ENCODE data around the gene IFITM2.
"Not testable (repeated sequence)": the region's sequence is repeated elsewhere in the genome, so short reads cannot be mapped to it uniquely, and the experiment has no call there.

The IFITM2 gene

DNA sequence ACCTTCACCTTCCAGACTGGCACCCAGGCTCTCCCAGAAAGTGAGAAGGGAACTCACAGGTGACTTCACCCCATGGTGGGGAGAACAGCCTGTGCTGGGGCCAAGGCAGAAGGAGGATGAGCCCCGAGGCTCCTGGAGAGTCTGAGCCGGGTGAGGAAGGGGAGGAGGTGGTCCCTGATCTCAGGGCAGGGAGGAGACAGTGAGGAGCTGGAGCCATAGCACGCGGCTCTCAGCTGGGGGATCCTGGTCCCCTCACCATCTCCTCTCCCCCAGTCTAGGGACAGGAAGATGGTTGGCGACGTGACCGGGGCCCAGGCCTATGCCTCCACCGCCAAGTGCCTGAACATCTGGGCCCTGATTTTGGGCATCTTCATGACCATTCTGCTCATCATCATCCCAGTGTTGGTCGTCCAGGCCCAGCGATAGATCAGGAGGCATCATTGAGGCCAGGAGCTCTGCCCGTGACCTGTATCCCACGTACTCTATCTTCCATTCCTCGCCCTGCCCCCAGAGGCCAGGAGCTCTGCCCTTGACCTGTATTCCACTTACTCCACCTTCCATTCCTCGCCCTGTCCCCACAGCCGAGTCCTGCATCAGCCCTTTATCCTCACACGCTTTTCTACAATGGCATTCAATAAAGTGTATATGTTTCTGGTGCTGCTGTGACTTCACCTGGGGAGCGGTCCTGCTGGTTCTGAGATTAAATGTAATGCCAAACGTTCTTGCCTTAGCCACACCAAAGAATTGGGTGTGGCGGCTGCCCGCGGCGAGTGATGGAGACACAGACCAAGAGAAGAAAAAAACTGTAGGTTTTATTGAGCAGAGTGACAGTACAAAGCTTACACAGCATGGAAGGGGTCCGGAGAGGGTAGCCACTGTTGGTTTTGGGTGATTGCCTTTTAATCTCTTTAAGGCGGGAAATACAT is 1.4 kb downstream of the IFITM2 start:
- DNase-seq (ENCODE audit: low read depth): not testable (repeated sequence)

GRCh38 chr11:309979-310572 is 2.5 kb downstream of the IFITM2 start:
- not testable (repeated sequence) for DNase-seq (ENCODE audit: low read depth)

GRCh38 chr11:311013-311748 is 3.6 kb downstream of the IFITM2 start:
- not testable (repeated sequence) for DNase-seq (ENCODE audit: low read depth)

DNA sequence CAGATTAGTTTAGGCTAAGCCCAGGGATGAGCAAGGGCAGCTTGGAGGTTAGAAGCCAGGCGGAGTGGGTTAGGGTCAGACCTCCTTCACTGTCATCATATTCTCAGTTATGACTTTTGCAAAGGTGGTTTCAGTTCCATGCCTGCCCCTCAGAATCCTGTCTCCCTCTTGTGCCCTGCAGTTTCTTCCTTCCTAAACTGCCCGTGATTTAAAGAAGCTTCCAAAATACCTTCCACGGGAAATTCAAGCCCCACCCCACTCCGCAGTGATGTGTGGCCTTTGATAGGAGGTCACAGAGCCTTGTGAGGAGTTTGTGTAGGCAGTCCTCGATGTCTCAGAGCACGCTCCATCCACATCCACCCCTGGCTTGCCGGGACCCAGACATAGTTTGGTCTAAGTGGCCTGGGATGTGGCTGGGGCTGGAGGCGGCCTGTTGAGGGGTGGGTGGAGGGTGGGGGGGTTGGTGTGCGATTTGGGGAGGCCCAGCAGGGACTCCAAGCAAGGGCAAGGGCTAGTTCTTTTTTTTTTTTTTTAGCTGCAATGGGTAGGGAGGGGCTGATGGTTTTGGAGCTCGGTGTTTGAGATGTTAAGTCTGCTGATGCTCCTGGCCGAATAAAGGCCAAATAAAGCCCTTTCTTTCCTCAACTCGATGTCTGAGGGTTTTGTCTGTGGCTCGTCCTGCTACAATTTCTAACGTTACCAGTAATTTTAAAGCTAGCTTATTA is 4.6 kb downstream of the IFITM2 start:
- DNase-seq (ENCODE audit: low read depth): no peak

- DNase-seq (ENCODE audit: low read depth): no peak
Measured at GRCh38 chr11:313304-313786, 5.7 kb downstream of the IFITM2 start.

GRCh38 chr11:313787-314553 is 6.4 kb downstream of the IFITM2 start, which contains the start of gene IFITM1:
TSS of gene IFITM1 (plus strand) at chr11:314040. CDS start at chr11:314171, 131 bp downstream.
- DNase-seq (ENCODE audit: low read depth): no peak

GRCh38 chr11:314554-314875 is 6.9 kb downstream of the IFITM2 start:
- not testable (repeated sequence) for DNase-seq (ENCODE audit: low read depth)

- no peak for DNase-seq (ENCODE audit: low read depth)
Measured at GRCh38 chr11:315051-315481, 7.5 kb downstream of the IFITM2 start.

DNA sequence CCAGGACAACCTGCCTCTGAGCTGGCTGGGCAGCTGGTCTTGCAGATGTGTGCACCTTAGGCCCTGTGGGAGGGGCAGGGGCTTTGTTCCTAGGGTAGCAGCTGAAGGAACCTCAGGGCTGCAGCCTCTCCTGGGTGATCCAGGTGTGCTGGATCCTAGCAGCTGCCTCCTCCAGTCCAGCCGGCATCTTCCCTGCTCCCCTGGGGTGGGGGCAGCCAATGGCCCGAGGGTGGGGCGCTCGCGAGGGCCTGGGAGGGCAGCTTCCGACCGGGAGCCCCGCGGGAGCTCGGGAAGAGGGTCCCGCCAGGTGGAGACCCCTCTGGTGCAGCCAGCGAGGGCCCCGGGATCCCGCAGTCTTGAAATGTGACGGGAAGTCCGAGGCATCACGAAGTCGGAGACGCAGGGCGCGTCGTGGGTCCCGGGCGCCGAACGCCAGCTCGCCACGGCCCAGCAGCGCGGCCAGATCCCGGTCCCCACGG is 7.9 kb downstream of the IFITM2 start:
- DNase-seq (ENCODE audit: low read depth): no peak

DNA sequence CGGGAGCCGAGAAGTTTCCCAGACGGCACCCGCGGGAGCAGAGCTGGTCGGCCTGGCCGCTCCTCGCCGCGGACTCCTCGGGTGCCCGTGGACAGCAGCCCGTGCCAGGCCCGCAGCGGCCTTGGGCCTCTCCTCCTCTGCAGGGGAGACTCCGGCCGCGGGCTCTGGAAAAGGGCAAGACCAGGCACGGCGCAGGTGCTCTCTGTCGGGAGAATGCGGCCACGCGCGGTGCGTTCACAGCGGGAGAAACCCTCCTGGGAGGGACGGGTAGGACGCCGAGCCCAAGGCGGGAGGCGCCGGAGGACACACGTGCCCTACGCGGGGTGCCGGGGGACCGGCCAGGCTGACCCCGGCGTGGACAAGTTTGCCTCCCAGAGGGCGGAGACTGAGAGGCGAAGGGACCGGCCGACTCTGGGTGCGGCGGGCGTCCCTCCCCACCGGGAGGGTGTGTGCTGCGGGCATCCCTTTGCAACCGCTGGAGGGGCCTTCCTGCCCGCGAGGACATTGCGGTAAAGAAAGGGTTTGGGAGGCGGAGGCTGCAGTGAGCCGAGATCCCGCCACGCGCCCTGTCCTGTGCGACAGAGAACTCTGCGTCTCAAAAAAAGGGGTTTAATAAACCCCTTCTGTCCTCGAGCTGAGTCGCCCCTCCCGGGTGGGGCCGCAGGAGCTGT is 8.6 kb downstream of the IFITM2 start:
- DNase-seq (ENCODE audit: low read depth): no peak

DNA sequence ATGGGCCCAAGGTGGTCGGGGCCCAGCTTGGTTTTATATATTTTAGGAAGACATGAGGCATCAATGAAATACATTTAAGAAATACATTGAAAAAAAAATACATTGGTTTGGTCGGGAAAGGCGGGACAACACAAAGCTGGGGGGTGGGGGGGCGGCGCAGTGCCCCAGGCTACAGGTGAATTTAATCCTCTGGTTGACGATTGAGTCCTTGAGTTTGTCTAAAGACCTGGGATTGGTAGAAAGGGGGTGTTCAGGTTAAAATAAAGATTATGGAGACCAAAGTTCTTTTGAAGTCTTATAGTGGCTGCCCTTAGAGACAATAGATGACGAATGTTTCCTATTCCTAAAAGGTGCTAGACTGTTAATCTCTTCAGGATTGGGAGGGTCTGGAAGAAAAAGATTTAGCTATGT is 9.3 kb downstream of the IFITM2 start:
- no peak for DNase-seq (ENCODE audit: low read depth)

DNA sequence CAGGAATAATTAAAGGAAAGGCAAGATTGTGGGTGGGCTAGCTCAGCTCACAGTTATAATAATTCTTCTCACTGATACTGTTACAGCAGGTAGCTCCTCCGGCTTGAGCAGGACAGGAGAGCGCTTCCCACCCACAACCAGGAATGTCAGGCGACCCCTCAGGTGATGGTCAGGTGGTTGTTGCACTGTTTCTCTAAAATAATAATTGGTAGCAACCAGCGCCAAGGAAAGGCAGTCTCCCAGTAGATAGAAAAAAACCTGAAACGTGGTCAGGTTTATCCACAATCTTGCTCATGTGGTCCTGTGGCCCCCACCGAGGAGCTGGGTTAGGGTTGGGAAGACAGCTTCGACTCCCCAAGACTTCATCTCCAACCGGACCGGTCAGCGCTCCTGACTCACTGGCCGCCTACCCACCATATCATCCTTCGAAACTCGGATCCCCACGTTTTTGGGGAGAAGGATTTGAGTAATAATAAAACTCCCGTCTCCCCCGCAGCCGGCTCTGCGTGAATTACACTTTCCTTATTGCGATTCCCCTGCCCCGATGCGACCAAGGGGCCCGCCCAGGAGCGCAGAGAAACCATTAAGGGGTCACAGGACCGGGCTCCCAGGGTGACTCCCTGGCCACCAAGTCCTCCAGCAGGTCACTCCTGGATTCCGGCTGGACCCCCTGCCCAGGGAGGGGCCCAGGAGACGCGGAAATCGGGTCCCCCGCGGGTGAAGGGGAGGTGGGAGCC is 10.2 kb downstream of the IFITM2 start:
- not testable (repeated sequence) for DNase-seq (ENCODE audit: low read depth)

DNA sequence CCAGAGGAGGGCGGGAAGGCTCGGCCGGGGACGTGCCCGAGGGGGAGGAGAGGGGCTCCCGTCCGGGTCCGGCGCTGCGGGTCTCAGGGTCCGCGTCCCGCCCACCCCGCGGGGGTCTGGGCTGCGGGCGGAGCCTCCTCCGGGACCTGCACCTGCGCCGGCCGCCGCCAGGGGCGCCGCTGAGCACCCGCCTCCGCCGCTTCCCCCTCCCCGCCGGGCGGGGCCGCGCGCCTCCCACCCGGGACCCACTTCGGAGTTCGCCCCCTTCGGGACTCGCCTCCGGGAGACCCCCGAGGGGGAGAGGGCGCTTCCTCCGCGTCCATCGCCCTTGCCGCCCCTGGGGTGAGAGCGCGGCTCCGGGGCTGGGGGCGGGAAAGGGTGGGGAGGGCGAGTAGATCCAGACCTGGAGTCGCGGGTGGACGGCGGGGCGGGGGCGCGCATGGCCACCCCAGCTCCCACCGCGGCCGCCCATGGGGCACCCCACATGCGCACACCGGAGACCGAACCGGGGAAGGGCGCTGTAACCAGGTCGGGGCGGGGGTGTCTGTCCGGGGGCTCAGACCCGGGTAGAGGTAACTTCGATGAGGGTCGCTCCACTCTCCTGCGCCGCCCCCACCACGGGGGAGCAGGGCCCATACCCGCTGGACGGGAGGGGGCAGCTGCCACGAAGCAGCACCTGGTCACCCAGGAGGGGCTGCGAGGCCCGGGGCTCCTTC is 10.9 kb downstream of the IFITM2 start:
- not testable (repeated sequence) for DNase-seq (ENCODE audit: low read depth)

DNA sequence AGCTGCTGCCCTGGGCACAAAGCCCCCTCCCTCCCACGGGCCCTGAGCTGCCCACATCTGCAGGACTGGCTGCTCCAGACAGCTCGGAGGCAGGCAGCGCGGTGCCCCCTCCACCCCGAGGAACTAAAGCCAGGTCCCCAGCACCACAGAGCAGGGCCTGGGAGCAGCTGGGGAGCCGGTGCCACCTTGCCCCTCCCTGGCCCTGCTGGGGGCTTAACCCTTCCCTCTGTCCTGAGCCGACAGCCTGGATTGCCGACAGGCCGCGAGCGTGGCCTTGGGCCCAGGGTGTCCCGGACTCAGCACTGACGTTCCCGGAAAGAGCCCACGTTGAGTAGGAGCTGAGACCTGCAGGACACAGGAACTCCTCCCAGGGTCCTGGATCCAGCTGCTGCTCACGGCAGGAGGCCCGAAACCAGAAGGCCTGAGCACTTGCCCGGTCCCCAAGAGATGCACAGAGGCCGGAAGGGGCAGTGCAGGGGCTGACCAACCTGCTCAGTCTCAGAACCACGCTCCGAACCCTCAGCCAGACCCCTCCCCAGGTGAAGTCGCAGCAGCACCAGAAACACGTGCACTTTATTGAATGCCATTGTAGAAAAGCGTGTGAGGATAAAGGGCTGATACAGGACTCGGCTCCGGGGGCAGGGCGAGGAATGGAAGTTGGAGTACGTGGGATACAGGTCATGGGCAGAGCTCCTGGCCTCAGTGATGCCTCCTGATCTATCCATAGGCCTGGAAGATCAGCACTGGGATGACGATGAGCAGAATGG is 11.7 kb downstream of the IFITM2 start:
- DNase-seq (ENCODE audit: low read depth): not testable (repeated sequence)

GRCh38 chr11:319888-320273 is 12.3 kb downstream of the IFITM2 start:
- DNase-seq (ENCODE audit: low read depth): not testable (repeated sequence)

DNA sequence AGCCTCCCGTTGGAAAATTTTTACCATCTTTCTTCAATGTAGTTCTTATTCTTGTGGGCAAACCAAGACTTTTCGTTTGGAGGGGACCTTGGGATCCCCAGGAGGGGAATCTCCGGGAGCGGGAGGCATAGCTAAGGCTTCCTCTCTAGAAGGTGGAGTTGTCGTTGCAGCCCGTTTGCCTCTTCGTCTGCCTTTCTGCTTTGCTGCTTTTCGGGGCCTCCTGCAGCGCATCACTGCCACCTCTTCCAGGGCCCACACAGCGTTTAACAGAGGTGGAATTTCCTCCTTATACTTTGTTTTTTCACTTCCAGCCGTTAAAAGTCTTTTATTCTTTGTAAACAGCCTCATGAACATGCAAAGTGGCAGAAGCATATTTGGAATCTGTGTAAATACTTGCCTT is 16.5 kb downstream of the IFITM2 start:
- no peak for DNase-seq (ENCODE audit: low read depth)

- not testable (repeated sequence) for DNase-seq (ENCODE audit: low read depth)
Measured at GRCh38 chr11:324593-325517, 17.2 kb downstream of the IFITM2 start.
